Activated CD4-positive, CD25-positive, alpha-beta regulatory T cell treated with anti-CD3 and anti-CD28 coated beads, Interleukin-2, amount 50 U/mL, for 24 hours (primary cell): ENCODE data around the gene TOR4A.

Experiments used
- ATAC-seq, 2 donors: fragments of 150-1000 bp; cut with Tn5 transposase; one replicate each; pipeline ENCODE4 v1.10.0; 2021; ENCODE audit warnings: mild to moderate bottlenecking in 1 of 2, moderate library complexity in 1 of 2

The TOR4A gene

DNA sequence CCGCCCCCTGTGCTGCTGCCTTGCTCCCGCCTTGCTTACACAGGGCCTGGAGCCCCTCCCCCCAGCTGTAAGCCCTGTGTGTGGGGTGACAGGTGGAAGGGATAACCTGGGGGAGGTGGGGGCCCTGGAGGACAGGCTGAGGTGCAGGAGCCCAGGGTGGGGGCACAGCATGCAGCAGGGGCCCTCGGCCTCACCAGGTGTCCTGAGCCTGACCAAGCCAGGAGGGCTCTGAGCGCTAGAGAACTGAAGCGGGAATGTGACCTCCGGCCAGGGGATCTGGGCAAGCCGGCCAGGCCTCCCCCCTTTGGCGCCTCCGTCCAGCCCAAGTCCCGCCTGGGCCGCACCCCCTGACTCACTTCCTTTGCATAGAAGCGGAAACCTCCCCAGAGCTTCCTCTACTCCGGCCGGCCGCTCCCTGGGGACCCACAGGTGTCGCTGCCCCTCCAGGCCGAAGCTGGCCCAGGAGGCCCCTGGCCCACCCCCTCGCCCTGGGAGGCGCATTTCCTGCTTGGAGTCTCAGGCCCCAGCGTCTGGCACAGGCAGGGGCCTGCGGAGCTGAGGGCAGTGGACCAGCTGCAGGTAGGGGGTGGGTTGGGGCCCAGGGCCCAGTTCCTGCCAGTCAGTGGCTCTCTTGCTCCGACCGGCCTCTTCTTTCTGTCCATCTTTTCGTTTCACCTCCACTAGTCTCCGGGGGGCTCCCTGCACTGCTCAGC, at the start of gene TOR4A:
TOR4A (plus strand) TSS at position 398 of the 713 bp plus-strand sequence. CDS start 964 bp downstream, outside the sequence.
- ATAC-seq = peak; percentile 72 to 76

DNA sequence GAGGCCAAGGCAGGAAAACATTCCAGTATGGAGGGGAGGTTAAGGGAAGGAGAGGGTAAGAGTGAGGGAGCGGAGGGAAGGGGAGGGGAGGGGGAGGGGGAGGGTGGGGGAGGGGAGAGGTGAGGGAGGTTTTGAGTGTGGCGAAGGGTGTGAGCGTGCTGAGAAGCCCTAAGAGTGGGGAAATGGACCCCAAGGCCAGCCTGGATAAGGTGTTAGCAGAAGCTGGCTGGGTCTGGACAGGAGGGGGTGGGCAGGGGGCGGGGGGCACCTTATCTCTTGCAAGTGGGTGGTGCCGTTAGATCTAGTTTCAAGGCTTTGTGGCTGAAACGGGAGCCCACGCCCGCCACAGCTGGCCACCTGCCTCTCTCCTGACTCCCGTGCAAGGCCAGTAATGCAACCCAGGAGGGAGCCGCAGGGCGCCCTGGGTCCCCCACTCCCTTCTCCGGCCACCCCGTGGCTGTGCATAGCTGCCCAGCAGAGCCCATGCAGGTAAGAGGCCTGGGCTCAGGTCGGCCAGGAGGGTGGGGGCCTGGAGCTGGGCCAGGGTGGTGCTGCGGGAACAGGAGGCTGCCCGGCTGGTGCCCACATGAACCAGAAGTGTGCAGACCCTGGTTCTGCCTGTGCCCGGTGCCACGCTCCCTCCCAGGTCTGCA, 49.5 kb upstream of the TOR4A start:
- no peak for ATAC-seq

DNA sequence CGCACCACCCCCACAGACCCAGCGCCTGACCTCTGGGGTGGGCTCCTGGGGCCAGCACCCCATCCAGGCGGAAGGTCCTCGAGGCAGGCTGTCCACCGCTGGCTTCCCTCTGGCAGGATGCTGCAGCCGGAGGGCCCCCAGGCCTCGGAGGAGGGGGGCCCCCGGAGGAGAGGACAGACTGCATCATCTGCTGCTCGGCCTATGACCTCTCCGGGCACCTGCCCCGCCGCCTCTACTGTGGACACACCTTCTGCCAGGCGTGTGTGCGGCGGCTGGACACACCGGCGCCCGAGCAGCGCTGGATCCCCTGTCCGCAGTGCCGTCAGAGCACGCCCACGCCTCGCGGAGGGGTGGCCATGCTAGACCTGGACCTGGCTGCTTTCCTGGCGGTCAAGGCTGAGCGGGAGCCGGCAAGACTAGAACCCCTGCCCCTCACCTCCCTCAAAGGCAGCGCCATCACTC, 49.0 kb upstream of the TOR4A start:
- no peak for ATAC-seq

DNA sequence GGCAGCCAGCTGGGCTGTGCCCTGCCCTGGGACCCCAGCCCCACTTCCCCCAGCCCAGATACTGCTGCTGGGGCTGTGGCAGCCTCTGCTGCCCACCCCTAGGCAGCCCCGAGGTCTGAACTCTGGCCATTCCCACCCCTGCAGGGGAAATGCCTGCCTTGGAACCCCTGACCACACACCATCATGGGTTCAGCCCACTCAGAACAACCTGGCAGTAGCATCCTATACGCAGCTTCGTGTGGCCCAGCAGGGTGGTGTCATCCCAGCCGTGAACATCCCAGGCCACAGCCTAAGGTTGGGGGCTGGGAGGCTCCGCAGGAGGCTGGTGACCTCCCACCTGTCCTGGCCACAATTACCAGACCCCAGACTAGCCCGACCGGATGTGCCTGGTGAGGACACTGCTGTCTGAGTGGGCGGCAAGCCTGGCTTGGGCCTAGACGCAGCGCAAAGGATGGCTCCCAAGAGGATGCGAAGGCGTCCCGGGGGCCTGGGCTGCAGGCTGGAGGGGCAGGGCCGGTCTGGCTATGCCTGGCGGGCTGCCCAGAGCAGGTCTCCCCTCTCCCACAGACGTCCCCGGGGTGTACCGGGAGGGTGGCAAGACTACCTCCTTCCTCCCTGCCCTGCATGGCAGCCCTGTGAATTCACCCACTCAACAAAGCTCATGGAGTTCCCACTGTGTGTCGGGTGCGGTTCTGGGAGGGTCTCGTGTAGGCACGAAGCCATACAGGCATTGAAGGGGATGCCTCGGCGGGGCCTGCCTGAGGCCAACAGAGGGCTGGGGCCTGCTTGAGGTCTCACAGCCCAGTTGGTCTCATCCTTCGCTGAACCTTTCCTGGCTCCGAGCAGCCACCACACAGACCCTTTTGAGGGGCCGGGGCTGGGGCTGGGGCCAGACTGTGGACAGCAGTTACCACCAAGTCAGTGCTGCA, 48.3 kb upstream of the TOR4A start:
- no peak for ATAC-seq

DNA sequence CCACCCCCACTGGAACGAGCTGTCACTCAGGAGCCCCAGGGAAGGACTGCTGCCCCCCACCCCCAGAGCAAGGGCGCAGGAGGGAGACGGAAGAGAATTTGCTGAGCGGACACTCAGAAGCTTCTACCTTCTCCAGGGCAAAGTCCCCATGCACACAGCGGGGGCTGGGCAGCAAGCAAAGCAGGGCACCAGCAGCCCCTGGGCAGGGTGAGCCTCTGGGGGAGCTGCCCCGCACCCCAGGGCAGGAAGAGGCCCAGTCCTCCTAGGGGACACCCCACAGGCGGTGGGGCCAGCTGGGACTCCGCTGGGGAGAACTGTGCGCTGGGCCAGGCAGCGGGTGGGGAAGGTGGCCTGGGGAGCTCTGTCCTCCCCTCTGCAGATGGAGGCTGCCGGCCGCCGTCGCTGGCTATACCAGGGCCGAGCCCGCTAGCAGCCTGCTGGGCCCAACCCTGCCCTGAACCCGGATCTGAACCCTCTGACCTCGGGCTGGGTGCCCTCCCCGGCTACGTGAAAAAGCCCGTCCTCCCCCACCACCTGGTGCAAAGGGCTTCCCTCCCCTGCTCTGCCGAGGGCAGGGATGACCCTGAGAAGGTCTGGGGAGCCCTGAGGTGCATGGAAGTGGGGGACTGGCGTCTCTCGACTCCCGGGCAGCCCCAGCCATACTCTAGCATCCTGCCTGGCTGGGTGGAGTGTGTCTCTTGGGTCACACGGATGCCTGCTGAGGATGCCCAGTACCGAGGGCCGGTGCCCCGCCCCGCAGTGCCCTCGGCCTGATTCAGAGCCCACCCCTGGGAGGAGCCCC, 47.4 kb upstream of the TOR4A start:
- ATAC-seq = no peak

DNA sequence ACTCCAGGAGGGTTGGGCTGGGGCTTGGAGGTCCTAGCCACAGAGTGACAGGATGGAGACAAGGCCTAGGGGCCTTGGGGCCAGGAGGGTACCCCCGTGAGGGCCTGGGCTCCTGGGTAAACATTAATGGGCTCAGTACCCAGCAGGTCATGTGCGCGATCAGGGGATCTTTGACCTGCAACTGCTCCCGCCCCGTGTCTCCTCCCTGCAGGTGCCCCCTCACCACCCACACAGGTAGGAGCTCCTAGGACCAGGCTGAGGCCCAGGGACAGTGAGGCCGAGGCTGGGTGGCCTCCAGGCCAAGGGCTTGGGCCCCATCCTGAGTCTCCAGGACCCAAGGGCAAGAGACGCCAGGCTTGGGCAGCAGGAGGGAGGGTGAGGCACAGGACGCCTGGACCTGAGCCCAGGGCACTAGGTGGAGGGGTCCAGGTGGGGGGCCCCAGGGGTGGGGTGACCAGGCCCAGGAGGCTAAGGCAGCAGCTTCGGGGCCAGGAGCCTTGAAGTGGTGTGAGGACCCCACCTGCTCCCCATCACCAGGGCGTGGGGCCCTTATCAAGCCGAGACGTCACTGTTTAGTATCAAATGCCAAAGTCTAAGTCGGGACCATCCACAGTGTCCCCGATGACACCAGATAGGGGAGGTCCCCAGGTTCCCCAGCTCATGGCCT, 46.7 kb upstream of the TOR4A start, which contains the start of gene SLC34A3:
SLC34A3 (plus strand) TSS at position 197 of the 667 bp plus-strand sequence. CDS start 802 bp downstream, outside the sequence.
- no peak for ATAC-seq

DNA sequence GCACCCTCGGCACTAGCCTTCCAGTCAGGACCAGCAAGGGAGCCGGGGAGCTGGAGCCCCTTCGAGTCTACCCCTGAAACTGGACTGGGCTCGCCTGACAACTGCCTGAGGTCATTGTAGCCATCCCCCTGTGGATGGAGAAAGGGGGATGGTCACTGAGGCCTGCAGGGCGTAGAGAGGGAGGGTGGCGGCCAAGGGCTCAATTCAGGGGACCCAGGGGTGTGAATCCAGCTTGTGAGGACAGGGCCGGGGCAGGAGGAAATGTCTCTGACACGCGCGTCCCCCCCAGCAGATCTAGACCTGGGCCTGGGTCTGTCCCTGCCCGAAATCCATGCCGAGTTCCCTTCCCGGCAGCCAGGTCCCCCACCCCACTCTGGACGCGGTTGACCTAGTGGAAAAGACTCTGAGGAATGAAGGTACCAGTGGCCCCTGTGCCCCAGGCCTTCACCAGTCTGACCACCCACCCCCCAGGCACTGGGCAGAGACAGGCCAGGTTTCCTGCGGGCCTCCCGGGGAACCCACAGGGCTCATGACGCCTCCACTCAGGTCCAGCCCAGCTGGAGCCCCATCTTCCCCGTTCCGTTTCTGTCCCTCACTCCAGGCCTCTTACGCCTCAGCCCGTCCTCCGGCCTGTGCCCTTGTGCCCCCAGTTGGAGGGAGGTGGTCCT, 46.0 kb upstream of the TOR4A start:
- ATAC-seq = no peak

DNA sequence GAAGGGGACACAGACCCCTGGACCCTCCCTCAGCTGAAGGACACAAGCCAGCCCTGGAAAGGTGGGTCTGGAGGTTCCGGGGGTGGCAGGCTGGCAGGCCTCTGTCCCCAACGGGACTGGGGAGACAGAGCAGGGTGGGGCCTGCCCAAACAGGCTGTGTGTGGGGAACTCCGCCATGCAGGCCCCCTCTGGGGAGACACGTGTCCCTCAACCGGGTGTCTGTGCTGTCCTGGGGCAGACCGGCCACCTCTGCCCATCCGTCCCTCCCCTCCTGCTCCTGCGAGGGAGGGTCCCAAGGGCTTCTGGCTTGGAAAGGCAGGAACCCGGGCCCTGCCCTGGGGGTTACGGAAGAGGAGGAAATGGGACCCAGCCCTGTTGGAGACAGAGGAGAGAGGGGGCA, 45.4 kb upstream of the TOR4A start:
- ATAC-seq = no peak

DNA sequence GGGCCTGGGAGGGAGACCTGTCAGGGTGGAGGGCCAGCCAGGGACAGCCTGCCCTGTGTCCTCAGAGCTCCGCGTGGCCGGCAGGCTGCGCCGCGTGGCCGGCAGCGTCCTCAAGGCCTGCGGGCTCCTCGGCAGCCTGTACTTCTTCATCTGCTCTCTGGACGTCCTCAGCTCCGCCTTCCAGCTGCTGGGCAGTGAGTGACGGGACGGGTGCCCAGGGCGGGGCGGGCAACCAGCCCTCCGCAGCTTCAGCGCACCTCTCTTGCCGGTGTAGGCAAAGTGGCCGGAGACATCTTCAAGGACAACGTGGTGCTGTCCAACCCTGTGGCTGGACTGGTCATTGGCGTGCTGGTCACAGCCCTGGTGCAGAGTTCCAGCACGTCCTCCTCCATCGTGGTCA, 45.0 kb upstream of the TOR4A start:
- no peak for ATAC-seq

DNA sequence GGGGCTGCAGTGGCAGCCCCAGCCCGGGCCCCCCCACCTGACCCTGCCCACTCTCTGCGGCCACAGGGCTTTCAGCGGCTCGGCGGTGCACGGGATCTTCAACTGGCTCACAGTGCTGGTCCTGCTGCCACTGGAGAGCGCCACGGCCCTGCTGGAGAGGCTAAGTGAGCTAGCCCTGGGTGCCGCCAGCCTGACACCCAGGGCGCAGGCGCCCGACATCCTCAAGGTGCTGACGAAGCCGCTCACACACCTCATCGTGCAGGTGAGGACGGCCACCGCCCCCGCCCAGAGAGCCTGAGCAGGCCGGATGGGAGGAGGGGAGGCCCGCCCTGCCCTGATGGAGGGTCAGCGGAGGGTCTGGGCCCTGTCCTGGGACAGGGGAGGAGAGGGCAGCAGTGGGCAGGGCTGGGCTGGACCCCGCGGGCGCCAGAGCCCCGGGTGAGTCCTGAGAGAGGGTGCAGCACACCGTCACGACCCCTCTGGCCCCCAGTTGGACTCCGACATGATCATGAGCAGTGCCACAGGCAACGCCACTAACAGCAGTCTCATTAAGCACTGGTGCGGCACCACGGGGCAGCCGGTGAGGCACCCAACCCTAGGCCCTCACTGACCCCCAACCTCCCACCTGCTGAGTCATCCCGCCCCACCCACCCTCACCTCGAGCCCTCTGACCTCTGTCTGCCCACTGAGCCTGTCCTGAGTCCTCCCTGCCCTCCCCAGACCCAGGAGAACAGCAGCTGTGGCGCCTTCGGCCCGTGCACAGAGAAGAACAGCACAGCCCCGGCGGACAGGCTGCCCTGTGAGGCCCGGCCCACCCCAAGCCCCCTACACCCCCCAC, 44.2 kb upstream of the TOR4A start:
- ATAC-seq = no peak

DNA sequence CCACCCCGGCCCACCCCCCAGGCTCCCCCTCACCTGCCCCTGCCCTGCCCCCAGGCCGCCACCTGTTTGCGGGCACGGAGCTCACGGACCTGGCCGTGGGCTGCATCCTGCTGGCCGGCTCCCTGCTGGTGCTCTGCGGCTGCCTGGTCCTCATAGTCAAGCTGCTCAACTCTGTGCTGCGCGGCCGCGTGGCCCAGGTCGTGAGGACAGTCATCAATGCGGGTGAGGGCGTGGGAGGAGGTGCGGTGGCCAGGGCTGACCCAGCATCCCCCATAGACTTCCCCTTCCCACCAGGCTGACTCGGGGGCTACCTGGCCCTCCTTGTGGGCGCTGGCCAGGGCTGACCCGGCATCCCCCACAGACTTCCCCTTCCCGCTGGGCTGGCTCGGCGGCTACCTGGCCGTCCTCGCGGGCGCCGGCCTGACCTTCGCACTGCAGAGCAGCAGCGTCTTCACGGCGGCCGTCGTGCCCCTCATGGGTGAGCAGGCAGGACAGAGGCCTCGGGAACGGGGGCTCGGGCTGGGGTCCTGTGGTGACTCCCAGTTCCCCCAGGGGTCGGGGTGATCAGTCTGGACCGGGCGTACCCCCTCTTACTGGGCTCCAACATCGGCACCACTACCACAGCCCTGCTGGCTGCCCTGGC, 43.4 kb upstream of the TOR4A start:
- ATAC-seq = no peak

DNA sequence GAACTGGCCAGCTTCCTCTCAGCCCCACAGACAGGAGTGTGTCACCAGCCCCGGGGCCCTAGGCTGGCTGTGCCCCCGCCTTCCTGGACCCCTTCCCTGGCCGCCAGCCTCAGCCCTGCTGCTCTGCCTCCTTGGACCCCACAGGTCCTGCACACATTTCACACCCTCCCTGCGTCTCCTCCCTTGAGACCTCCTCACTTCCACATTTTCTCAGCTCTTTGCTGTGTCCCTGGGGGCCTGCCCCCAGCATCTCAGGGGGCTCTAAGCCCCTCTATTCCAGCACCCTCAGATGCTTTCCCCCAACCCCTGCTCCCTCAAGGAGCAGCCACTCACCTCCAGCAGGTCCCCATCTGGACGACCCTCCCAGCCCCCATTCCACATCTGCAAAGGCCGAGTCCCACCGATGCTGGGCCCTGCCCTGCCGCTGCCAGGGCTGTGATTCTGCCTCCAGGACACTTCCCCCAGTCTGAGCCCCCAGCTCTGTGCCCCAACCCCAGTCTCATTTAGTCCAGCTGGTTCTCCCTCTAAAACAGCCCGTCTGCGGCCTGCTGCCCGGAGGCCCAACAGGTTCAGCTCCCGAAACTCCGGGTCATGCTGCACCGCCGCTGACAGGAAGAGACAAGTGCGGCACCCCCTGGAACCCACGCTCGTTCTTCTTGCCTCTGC, 42.6 kb upstream of the TOR4A start:
- no peak for ATAC-seq

DNA sequence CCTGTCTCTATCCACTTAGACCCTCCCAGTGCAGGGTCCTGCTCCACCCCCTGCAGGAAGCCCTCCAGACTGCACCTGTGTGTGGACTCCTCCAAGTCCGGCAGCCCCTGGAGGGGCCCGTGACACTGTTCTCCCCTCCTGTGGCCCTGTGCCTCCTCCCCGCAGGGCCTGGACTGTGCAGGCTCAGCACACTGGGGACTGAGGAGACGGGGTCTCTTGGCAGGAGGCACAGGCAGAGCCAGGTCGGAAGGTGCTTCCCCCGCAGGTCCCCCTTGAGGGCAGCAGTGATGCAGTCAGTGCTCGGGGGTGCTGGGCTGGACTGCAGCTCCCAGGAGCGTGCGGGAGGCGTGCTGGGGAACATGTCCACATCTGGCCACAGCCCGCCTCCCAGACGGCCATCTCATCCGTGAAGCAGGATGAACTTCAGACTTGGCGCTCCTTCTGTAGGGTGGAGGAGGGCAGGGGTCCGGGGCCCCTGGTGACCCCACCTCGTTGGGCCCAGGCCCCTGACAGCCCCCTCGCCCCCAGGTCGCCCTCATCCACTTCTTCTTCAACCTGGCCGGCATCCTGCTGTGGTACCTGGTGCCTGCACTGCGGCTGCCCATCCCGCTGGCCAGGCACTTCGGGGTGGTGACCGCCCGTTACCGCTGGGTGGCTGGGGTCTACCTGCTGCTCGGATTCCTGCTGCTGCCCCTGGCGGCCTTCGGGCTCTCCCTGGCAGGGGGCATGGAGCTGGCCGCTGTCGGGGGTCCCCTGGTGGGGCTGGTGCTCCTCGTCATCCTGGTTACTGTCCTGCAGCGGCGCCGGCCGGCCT, 41.9 kb upstream of the TOR4A start:
- no peak for ATAC-seq

DNA sequence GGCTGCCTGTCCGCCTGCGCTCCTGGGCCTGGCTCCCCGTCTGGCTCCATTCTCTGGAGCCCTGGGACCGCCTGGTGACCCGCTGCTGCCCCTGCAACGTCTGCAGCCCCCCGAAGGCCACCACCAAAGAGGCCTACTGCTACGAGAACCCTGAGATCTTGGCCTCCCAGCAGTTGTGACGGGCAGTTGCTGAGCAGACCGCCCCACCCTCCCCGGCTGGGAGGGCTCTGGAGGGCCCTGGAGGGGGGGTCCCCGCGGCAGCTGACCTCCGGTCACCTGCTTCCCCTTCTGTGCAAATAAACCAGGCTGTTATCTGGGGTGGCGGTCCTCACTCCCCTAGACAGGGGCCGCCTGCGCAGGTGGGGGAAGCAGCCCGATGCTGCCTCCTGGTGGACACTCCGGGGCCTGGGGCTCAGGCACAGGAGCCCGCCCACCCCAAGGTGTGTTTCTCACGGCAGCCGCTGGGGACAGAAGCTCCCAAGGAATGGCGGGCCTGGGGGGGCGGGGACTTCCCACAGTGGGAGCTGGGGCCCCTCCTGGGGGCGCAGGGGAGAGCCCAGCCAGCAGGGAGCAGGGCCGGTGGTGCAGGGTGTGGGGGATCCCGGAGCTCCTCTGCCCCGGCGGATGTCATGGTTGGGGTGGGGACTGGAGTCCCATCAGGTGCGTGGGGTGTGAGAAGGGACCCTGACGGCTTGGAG, 41.1 kb upstream of the TOR4A start:
- peak; percentile 25 to 27 for ATAC-seq

DNA sequence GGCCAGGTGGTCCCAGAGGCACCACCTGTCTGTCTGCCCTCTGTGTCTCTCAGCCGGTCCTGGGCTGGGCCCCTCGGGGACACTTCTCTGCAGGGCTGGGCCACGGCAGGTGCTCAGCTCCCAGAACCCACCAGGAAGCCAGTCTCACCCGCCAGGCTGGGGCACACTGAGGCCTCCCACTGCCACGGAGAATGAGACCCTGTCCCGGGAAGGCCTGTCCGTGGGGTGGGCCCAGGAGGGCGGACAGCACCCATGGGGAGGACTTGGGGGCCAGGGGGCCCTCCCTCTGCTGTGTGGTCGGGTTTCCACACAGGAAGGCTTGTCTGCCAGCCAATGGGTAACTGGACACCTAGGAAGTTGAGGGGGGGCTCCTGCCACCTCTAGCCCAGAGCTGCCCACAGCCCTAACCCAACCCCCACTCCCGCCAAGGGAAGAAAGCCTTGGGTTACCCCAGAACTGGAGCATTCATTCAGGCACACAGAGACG, 40.5 kb upstream of the TOR4A start:
- no peak for ATAC-seq

DNA sequence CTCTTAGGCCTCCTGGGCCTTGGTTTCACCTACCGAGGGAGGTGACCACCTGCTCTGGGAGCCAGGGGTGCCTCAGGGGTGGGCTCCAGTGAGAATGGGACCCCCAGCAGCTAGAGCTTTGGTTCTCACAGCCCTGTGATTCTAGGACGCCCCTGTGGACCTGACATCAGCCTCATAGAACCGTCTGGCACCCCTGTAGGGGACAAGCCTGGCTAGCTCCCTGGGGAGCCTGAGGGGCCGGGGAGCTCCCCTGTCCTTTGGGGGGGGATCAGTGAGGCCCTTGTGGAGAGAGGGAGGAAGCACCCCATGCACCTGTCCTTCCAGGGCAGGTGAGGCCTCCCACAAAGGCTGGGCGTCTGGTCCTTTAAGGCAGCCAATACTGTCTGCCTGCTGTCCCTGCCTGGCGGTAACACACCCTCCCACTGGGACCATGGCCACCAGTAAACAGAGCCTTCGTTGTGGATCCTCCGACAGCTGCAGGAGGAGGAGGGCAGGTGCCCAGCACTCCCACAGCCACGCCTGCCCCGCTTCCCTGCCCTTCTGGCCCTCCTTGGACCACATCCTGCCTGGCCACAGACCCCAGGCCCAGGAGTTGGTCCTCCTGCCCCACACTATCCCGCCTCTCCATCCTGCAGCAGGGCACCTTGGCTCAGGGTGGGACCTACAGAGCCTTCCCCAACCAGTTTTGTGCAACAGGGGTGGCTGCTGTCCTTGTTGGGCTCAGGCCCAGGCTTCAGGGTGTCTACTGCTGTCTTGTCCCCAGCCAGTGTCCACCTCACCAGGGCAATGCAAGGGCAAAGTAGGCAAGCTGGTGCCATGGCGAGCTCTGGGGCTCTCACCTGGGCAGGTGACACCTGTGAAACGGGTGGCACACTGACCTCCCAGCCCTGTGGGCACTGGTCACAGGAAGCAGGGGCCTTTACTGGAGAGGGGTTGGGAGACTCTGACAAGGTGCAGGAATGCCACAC, 39.5 kb upstream of the TOR4A start:
- ATAC-seq = no peak
